ENCODE results near the gene RHOH. TPM values are rescaled to one million over a fixed set of nuclear protein-coding genes. Genes with fewer than 3 reads are reported as not detected.

The RHOH gene
- total and polyA plus RNA-seq, 10 of the 15 experiments (the other 5 are each of a cell fraction or from before 2014, with no cell fraction given) = 46.5 to 120 (median 57.9) TPM

DNA sequence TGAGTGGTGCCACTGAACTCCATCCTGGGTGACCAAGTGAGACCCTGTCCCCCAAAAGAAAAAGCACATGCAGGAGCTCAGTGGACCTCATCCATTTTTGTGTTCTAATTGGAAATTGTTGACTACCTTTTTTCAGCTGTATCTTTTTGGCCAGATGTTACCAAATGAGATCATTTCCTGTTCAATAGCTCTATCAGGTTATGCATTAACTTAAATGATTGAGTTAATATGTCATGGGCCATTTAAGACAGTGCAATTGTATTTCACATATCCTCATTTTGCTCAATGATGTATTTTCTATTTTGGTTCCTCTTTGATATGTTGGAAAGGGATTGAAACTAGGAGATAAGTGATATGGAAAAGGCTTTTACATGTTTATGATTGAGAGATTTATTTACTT is 26.2 kb upstream of the RHOH start (continued):
- TF ChIP-seq, protein P1, sequence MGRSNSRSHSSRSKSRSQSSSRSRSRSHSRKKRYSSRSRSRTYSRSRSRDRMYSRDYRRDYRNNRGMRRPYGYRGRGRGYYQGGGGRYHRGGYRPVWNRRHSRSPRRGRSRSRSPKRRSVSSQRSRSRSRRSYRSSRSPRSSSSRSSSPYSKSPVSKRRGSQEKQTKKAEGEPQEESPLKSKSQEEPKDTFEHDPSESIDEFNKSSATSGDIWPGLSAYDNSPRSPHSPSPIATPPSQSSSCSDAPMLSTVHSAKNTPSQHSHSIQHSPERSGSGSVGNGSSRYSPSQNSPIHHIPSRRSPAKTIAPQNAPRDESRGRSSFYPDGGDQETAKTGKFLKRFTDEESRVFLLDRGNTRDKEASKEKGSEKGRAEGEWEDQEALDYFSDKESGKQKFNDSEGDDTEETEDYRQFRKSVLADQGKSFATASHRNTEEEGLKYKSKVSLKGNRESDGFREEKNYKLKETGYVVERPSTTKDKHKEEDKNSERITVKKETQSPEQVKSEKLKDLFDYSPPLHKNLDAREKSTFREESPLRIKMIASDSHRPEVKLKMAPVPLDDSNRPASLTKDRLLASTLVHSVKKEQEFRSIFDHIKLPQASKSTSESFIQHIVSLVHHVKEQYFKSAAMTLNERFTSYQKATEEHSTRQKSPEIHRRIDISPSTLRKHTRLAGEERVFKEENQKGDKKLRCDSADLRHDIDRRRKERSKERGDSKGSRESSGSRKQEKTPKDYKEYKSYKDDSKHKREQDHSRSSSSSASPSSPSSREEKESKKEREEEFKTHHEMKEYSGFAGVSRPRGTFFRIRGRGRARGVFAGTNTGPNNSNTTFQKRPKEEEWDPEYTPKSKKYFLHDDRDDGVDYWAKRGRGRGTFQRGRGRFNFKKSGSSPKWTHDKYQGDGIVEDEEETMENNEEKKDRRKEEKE (IDR thresholded peaks at IDR 0.05) = no peak
- TF ChIP-seq, protein P2, sequence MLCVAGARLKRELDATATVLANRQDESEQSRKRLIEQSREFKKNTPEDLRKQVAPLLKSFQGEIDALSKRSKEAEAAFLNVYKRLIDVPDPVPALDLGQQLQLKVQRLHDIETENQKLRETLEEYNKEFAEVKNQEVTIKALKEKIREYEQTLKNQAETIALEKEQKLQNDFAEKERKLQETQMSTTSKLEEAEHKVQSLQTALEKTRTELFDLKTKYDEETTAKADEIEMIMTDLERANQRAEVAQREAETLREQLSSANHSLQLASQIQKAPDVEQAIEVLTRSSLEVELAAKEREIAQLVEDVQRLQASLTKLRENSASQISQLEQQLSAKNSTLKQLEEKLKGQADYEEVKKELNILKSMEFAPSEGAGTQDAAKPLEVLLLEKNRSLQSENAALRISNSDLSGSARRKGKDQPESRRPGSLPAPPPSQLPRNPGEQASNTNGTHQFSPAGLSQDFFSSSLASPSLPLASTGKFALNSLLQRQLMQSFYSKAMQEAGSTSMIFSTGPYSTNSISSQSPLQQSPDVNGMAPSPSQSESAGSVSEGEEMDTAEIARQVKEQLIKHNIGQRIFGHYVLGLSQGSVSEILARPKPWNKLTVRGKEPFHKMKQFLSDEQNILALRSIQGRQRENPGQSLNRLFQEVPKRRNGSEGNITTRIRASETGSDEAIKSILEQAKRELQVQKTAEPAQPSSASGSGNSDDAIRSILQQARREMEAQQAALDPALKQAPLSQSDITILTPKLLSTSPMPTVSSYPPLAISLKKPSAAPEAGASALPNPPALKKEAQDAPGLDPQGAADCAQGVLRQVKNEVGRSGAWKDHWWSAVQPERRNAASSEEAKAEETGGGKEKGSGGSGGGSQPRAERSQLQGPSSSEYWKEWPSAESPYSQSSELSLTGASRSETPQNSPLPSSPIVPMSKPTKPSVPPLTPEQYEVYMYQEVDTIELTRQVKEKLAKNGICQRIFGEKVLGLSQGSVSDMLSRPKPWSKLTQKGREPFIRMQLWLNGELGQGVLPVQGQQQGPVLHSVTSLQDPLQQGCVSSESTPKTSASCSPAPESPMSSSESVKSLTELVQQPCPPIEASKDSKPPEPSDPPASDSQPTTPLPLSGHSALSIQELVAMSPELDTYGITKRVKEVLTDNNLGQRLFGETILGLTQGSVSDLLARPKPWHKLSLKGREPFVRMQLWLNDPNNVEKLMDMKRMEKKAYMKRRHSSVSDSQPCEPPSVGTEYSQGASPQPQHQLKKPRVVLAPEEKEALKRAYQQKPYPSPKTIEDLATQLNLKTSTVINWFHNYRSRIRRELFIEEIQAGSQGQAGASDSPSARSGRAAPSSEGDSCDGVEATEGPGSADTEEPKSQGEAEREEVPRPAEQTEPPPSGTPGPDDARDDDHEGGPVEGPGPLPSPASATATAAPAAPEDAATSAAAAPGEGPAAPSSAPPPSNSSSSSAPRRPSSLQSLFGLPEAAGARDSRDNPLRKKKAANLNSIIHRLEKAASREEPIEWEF (IDR thresholded peaks at IDR 0.05; ENCODE audit: insufficient replicate concordance, low read depth, low read length) = peak; percentile 90
- TF ChIP-seq, protein P3, sequence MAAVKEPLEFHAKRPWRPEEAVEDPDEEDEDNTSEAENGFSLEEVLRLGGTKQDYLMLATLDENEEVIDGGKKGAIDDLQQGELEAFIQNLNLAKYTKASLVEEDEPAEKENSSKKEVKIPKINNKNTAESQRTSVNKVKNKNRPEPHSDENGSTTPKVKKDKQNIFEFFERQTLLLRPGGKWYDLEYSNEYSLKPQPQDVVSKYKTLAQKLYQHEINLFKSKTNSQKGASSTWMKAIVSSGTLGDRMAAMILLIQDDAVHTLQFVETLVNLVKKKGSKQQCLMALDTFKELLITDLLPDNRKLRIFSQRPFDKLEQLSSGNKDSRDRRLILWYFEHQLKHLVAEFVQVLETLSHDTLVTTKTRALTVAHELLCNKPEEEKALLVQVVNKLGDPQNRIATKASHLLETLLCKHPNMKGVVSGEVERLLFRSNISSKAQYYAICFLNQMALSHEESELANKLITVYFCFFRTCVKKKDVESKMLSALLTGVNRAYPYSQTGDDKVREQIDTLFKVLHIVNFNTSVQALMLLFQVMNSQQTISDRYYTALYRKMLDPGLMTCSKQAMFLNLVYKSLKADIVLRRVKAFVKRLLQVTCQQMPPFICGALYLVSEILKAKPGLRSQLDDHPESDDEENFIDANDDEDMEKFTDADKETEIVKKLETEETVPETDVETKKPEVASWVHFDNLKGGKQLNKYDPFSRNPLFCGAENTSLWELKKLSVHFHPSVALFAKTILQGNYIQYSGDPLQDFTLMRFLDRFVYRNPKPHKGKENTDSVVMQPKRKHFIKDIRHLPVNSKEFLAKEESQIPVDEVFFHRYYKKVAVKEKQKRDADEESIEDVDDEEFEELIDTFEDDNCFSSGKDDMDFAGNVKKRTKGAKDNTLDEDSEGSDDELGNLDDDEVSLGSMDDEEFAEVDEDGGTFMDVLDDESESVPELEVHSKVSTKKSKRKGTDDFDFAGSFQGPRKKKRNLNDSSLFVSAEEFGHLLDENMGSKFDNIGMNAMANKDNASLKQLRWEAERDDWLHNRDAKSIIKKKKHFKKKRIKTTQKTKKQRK (IDR thresholded peaks at IDR 0.05; ENCODE audit: low read depth, low read length) = no peak
- TF ChIP-seq CHD4 (IDR thresholded peaks at IDR 0.05) (no peak), DPF2 (IDR thresholded peaks at IDR 0.05) (peak; percentile 90), POU2F2 (IDR thresholded peaks at IDR 0.05; ENCODE audit: borderline replicate concordance, low read depth, low read length) (no peak), PML (IDR thresholded peaks at IDR 0.05; ENCODE audit: low read length) (no peak), POLR2AphosphoS2 (IDR thresholded peaks at IDR 0.05; ENCODE audit: low read depth, low read length) (no peak), TCF7 (IDR thresholded peaks at IDR 0.05; ENCODE audit: borderline replicate concordance) (no peak), RFX5 (IDR thresholded peaks at IDR 0.05; ENCODE audit: low read depth, low read length) (no peak), ZNF274 (IDR thresholded peaks at IDR 0.05; ENCODE audit: insufficient read depth, insufficient read length) (no peak), NRF1 (conservative IDR thresholded peaks at IDR 0.05; ENCODE audit: low read depth, low read length) (no peak)
- TF ChIP-seq, protein P4, sequence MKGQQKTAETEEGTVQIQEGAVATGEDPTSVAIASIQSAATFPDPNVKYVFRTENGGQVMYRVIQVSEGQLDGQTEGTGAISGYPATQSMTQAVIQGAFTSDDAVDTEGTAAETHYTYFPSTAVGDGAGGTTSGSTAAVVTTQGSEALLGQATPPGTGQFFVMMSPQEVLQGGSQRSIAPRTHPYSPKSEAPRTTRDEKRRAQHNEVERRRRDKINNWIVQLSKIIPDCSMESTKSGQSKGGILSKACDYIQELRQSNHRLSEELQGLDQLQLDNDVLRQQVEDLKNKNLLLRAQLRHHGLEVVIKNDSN (IDR thresholded peaks at IDR 0.05; ENCODE audit: borderline replicate concordance, extremely low read length, insufficient read depth, low read depth, low read length) = no peak
- TF ChIP-seq, protein P5, sequence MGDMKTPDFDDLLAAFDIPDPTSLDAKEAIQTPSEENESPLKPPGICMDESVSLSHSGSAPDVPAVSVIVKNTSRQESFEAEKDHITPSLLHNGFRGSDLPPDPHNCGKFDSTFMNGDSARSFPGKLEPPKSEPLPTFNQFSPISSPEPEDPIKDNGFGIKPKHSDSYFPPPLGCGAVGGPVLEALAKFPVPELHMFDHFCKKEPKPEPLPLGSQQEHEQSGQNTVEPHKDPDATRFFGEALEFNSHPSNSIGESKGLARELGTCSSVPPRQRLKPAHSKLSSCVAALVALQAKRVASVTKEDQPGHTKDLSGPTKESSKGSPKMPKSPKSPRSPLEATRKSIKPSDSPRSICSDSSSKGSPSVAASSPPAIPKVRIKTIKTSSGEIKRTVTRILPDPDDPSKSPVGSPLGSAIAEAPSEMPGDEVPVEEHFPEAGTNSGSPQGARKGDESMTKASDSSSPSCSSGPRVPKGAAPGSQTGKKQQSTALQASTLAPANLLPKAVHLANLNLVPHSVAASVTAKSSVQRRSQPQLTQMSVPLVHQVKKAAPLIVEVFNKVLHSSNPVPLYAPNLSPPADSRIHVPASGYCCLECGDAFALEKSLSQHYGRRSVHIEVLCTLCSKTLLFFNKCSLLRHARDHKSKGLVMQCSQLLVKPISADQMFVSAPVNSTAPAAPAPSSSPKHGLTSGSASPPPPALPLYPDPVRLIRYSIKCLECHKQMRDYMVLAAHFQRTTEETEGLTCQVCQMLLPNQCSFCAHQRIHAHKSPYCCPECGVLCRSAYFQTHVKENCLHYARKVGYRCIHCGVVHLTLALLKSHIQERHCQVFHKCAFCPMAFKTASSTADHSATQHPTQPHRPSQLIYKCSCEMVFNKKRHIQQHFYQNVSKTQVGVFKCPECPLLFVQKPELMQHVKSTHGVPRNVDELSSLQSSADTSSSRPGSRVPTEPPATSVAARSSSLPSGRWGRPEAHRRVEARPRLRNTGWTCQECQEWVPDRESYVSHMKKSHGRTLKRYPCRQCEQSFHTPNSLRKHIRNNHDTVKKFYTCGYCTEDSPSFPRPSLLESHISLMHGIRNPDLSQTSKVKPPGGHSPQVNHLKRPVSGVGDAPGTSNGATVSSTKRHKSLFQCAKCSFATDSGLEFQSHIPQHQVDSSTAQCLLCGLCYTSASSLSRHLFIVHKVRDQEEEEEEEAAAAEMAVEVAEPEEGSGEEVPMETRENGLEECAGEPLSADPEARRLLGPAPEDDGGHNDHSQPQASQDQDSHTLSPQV (IDR thresholded peaks at IDR 0.05) = no peak

Data from GM12878 (cell line).